Endothelial cell of umbilical vein (primary cell): Measurements from ENCODE around the gene PUS10. TPM values are rescaled to one million over a fixed set of nuclear protein-coding genes. Genes with fewer than 3 reads are reported as not detected.

Source experiments
- BruUV-seq: library from RNA; stranded (reverse); fragments of 400-500 nt; replicated peaks from 2 replicates; lab custom pipeline; 2021; lab: Mats Ljungman, UMichigan
- CTCF ChIA-PET: fragments of 300-600, 350-600 bp; sonication (Branson Sonifier 250); formaldehyde crosslinking; loops from one replicate; lab custom pipeline; 2021; ENCODE audit warnings: antibody characterized with exemption, inconsistent platforms; lab: Charles Lee
- POLR2A ChIA-PET: fragments of 300-600, 350-600 bp; sonication (Branson Sonifier 250); formaldehyde crosslinking; loops from one replicate; lab custom pipeline; 2021; ENCODE audit warnings: antibody characterized with exemption, inconsistent platforms; lab: Charles Lee
- DNase-seq: peaks from one replicate; pipeline ENCODE4 v3.0.0-alpha.2; 2011; ENCODE audit warnings: low read depth, low spot score
- FAIRE-seq: peaks from 2 replicates; lab custom pipeline; 2011; peaks lifted over from hg19 to GRCh38; lab: Jason Lieb, UNC
- H2AFZ ChIP-seq: 2 replicates; pipeline ENCODE4 v1.6.0; 2012; ENCODE audit warnings: low read depth, low read length, control low read depth, inconsistent platforms
- H3K27ac ChIP-seq: 2 replicates; pipeline ENCODE4 v1.5.1; 2011; ENCODE audit warnings: low read depth, mild to moderate bottlenecking, control low read depth, low read length, moderate library complexity; ENCODE audit not compliant: insufficient read depth
- H3K27me3 ChIP-seq, 2 experiments: 2 replicates each; pipeline versions ENCODE4 v1.6.0 to v1.6.1; 2011; ENCODE audit warnings: low read length in 2 of 2, mixed read lengths in 1 of 2; ENCODE audit not compliant: control insufficient read depth in 2 of 2, insufficient read depth in 2 of 2
- H3K36me3 ChIP-seq, 2 experiments: 2 replicates in 1 of 2; 3 replicates in 1 of 2; pipeline ENCODE4 v1.5.1; 2011; ENCODE audit warnings: low read length in 2 of 2, mild to moderate bottlenecking in 1 of 2, moderate library complexity in 1 of 2; ENCODE audit not compliant: control insufficient read depth in 2 of 2, insufficient read depth in 2 of 2; ENCODE audit errors: extremely low read depth in 1 of 2
- H3K4me1 ChIP-seq: 3 replicates; pipeline ENCODE4 v1.5.1; 2011; ENCODE audit warnings: mild to moderate bottlenecking, low read length; ENCODE audit not compliant: control insufficient read depth, insufficient read depth; ENCODE audit errors: extremely low read depth
- H3K4me2 ChIP-seq: 2 replicates; pipeline ENCODE4 v1.6.1; 2011; ENCODE audit warnings: low read length, control low read depth, mixed read lengths; ENCODE audit not compliant: insufficient read depth
- H3K4me3 ChIP-seq, 3 experiments: fragments of 200-600 bp in 1 of 3; sonication (generic), shearing (Covaris generic) in 1 of 3; replicated peaks in 1 of 3; 2 replicates each; pipeline ENCODE4 v1.5.1; 2011 to 2016; ENCODE audit warnings: control low read depth in 3 of 3, low read length in 3 of 3, mild to moderate bottlenecking in 2 of 3, inconsistent platforms in 1 of 3, low read depth in 1 of 3, moderate library complexity in 1 of 3; ENCODE audit not compliant: insufficient read depth in 1 of 3
- H3K79me2 ChIP-seq: 2 replicates; pipeline ENCODE4 v1.6.0; 2012; ENCODE audit warnings: low read length, inconsistent platforms; ENCODE audit not compliant: control insufficient read depth, insufficient read depth
- H3K9ac ChIP-seq: replicated peaks from 2 replicates; pipeline ENCODE3; 2011; ENCODE audit warnings: low read length, control low read depth; ENCODE audit not compliant: insufficient read depth; ENCODE audit errors: extremely low read depth
- H3K9me1 ChIP-seq: replicated peaks from 3 replicates; pipeline ENCODE4 v1.6.0; 2011; ENCODE audit warnings: mild to moderate bottlenecking, low read length; ENCODE audit not compliant: control insufficient read depth, insufficient read depth; ENCODE audit errors: extremely low read depth
- H3K9me3 ChIP-seq: replicated peaks from 2 replicates; pipeline ENCODE4 v1.5.1; 2012; ENCODE audit warnings: low read length, inconsistent platforms; ENCODE audit not compliant: control insufficient read depth, insufficient read depth
- H4K20me1 ChIP-seq: replicated peaks from 2 replicates; pipeline ENCODE3; 2011; ENCODE audit warnings: mild to moderate bottlenecking, low read length; ENCODE audit not compliant: control insufficient read depth, insufficient read depth; ENCODE audit errors: extremely low read depth
- EZH2 ChIP-seq: IDR thresholded peaks from 2 replicates; pipeline ENCODE4 v1.6.1; 2012; ENCODE audit warnings: borderline replicate concordance, low read depth, mild to moderate bottlenecking, moderate library complexity, low read length, inconsistent platforms; ENCODE audit not compliant: severe bottlenecking
- FOS ChIP-seq: IDR thresholded peaks from 2 replicates; pipeline ENCODE4 v1.6.1; 2011; ENCODE audit warnings: mild to moderate bottlenecking, low read length, moderate library complexity, borderline replicate concordance; ENCODE audit not compliant: insufficient read depth
- JUN ChIP-seq: IDR thresholded peaks from 2 replicates; pipeline ENCODE4 v1.6.1; 2011; ENCODE audit warnings: borderline replicate concordance, low read depth; ENCODE audit not compliant: insufficient read length, insufficient read depth
- MYC ChIP-seq: IDR thresholded peaks from one replicate; pipeline ENCODE4 v1.6.1; 2011; ENCODE audit warnings: mild to moderate bottlenecking, low read depth, low read length
- dilution Hi-C: fragments of 300-500 bp; cut with MboI; formaldehyde crosslinking; loops from one replicate; pipeline ENCODE4 v1.15.0; 2019; ENCODE audit warnings: low sequenced_read_pairs; ENCODE audit not compliant: extremely low pct_ligation_motif_present
- intact Hi-C: fragments of 100-400 bp; cut with micrococcal nuclease; formaldehyde crosslinking; loops from one replicate; pipeline ENCODE4 v1.10.0; 2022
- polyA plus RNA-seq, 4 experiments: library from polyadenylated mRNA; depleted of rRNA in 3 of 4; stranded (reverse) in 3 of 4; unstranded in 1 of 4; fragments of >200 nt; gene quantifications; 2 replicates each; pipeline versions ENCODE4 v1.2.1 to v1.2.3, GENCODE V29; 2011 to 2012; ENCODE audit warnings: missing spikeins in 1 of 4
- total RNA-seq: library from RNA; stranded (reverse); gene quantifications from 2 replicates; pipeline ENCODE4 v1.2.3, GENCODE V29; 2021

Gene PUS10
- total and polyA plus RNA-seq, 2 donors (not counting 3 experiments of a cell fraction or from before 2014, with no cell fraction given) = 3.7 to 10.3 TPM

DNA sequence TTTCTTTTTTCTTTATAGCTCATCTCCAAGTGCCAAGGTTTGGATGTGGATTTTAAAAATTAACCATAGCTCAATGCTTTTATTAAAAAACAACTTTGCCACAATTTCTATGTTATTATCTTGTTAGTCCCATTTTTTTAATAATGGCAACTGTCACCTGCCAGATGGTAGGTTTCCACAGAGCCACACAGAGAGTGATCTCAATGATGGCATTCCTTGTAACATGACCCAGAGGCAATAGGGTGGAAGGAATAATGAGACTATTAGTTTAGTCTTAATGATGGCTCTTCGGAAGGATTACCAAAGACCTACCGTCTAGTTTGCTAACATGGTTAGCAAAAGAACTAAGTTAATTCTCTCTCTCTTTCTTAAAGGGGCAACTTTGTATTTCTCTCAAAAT is 72.7 kb downstream of the PUS10 start:
- BruUV-seq = no TSS peak
- dilution Hi-C loops = no loop called here
- H3K27me3 ChIP-seq = no peaks in the 10 kb centered on the region

DNA sequence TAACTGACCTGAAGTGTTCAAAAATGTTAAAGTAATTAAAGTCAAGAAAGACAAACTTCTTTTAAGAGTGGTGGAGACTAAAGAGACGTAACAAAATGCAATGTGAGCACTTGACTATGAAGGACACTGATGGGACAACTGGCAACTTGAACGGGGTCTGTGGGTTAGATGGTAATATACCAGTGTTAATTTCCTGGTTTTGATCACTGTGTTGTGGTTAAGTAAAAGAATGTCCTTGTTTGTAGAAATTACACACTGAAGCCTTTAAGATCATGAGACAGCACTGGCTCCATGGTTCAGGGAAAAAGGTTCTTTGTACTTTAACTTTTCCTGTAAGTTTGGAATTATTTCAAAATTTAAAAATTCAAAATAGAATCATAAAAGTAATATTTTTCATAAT is 78.4 kb downstream of the PUS10 start:
- Histone ChIP-seq H3K4me3 (no peak overlapping the region), H3K27ac (no peak overlapping the region), H2AFZ (no peak overlapping the region), H3K4me1 (no peaks in the 10 kb centered on the region), H3K9me1 (no peaks in the 10 kb centered on the region), H4K20me1 (no peaks in the 10 kb centered on the region), H3K9ac (no peak overlapping the region), H3K36me3 (no peaks in the 10 kb centered on the region), H3K4me2 (no peak overlapping the region), H3K9me3 (no peaks in the 10 kb centered on the region), H3K27me3 (no peaks in the 10 kb centered on the region), H3K79me2 (no peaks in the 10 kb centered on the region)
- POLR2A ChIA-PET = no interaction called here
- no peak for TF ChIP-seq MYC
- TF ChIP-seq FOS = no peak
- no peak for TF ChIP-seq EZH2
- DNase-seq = no peak
- no peak for FAIRE-seq
- dilution Hi-C loops (no loop called here), intact Hi-C loops (no loop called here)
- no TSS peak for BruUV-seq
- CTCF ChIA-PET = interaction anchor here (1.5 to 3.0 kb wide), 2 partner anchors 16 to 24 kb away, joined by 3 to 9 read pairs; no protein-coding TSS in a partner anchor

More for the DNA sequence above, 72.7 kb downstream of the PUS10 start:
- Histone ChIP-seq H3K9ac (no peak overlapping the region), H2AFZ (no peak overlapping the region), H3K4me3 (no peak overlapping the region), H4K20me1 (no peaks in the 10 kb centered on the region), H3K4me1 (no peaks in the 10 kb centered on the region), H3K9me3 (no peaks in the 10 kb centered on the region), H3K4me2 (no peak overlapping the region), H3K79me2 (no peaks in the 10 kb centered on the region), H3K9me1 (no peaks in the 10 kb centered on the region), H3K27ac (no peak overlapping the region), H3K36me3 (no peaks in the 10 kb centered on the region)
- ChIA-PET POLR2A (no interaction called here), CTCF (interaction anchor here (0.9 to 3.3 kb wide), 5 partner anchors 9 to 54 kb away, joined by 3 to 12 read pairs (median 3); no protein-coding TSS in a partner anchor)
- DNase-seq = no peak
- intact Hi-C loops = no loop called here
- TF ChIP-seq JUN = no peak
- FAIRE-seq = no peak
